ENCODE data around the gene DENND6B.

GRCh38 chr22:50309601-50309991, 17.2 kb downstream of the DENND6B start:
- TF ChIP-seq POLR2AphosphoS5 (IDR thresholded peaks at IDR 0.05; ENCODE audit: low read depth) (no peak), CTCF (conservative IDR thresholded peaks at IDR 0.05; ENCODE audit: low read depth in 2 of 2) (no peak), ZNF462 (CRISPR knock-in tag; IDR thresholded peaks at IDR 0.05) (no peak), EZH2phosphoT487 (IDR thresholded peaks at IDR 0.05; ENCODE audit: unreplicated experiment) (no peak), EZH2 (IDR thresholded peaks at IDR 0.05; ENCODE audit: low read depth, unreplicated experiment) (no peak), ZNF331 (CRISPR knock-in tag; IDR thresholded peaks at IDR 0.05; ENCODE audit: low read depth) (no peak)

All from GM23338 (cell line).